HepG2 (cell line): ENCODE data around the gene M1AP. TPM values are rescaled to one million over a fixed set of nuclear protein-coding genes. Genes with fewer than 3 reads are reported as not detected.

Experiments
- ARID2 ChIP-seq: sonication (generic); formaldehyde crosslinking; IDR thresholded peaks from 2 replicates; pipeline ENCODE4 v1.8.1; 2022; ENCODE audit warnings: mild to moderate bottlenecking, missing genetic modification reagents, borderline replicate concordance
- ASH2L ChIP-seq: fragments of 300-600, 200-600 bp; sonication (generic); IDR thresholded peaks from 2 replicates; pipeline ENCODE4 v1.7.0; 2017; ENCODE audit warnings: low read depth, mild to moderate bottlenecking, moderate library complexity, mixed read lengths, low read length; ENCODE audit not compliant: insufficient read length
- ATF2 ChIP-seq: sonication (generic); formaldehyde crosslinking; IDR thresholded peaks from 2 replicates; pipeline ENCODE4 v1.4.0; 2020; ENCODE audit warnings: missing genetic modification reagents
- CEBPG ChIP-seq: IDR thresholded peaks from 2 replicates; pipeline ENCODE4 v1.6.1; 2016
- CHD2 ChIP-seq: IDR thresholded peaks from 2 replicates; pipeline ENCODE4 v1.6.1; 2011; ENCODE audit warnings: low read depth, low read length, improper control_type of control experiment
- ETV6 ChIP-seq: sonication (generic); formaldehyde crosslinking; conservative IDR thresholded peaks from 2 replicates; pipeline ENCODE4 v1.4.0; 2020; ENCODE audit warnings: missing genetic modification reagents
- HMG20B ChIP-seq: conservative IDR thresholded peaks from 2 replicates; pipeline ENCODE4 v1.6.1; 2016; ENCODE audit warnings: missing genetic modification reagents, missing compliant biosample characterization
- NBN ChIP-seq: fragments of 450-650 bp; conservative IDR thresholded peaks from 2 replicates; pipeline ENCODE4 v1.6.1; 2017
- NR1H2 ChIP-seq: sonication (generic); formaldehyde crosslinking; IDR thresholded peaks from 2 replicates; pipeline ENCODE4 v1.8.1; 2022; ENCODE audit warnings: low read depth, missing genetic modification reagents, borderline replicate concordance
- PTBP1 ChIP-seq: fragments of 200-400 bp; formaldehyde crosslinking; IDR thresholded peaks from 2 replicates; pipeline ENCODE4 v1.6.1; 2018; ENCODE audit warnings: low read length, low read depth; ENCODE audit not compliant: poor library complexity, severe bottlenecking
- RNF219 ChIP-seq: sonication (generic); formaldehyde crosslinking; IDR thresholded peaks from 2 replicates; pipeline ENCODE4 v1.5.0; 2020; ENCODE audit warnings: mild to moderate bottlenecking, missing genetic modification reagents
- SMAD1 ChIP-seq: sonication (generic); formaldehyde crosslinking; IDR thresholded peaks from 2 replicates; pipeline ENCODE4 v1.4.0; 2020; ENCODE audit warnings: missing genetic modification reagents, low read depth, mild to moderate bottlenecking, borderline replicate concordance
- TCF12 ChIP-seq, 2 experiments: fragments of 450-650 bp in 1 of 2; sonication (generic) in 1 of 2; formaldehyde crosslinking in 1 of 2; IDR thresholded peaks; 2 replicates each; pipeline versions ENCODE4 v1.6.1 to v1.8.0; 2017 to 2022; ENCODE audit warnings: antibody characterized with exemption in 1 of 2, mild to moderate bottlenecking in 1 of 2, missing genetic modification reagents in 1 of 2, moderate library complexity in 1 of 2
- TRIM24 ChIP-seq: sonication (generic); formaldehyde crosslinking; IDR thresholded peaks from 2 replicates; pipeline ENCODE4 v1.8.0; 2022; ENCODE audit warnings: mild to moderate bottlenecking, missing genetic modification reagents
- YEATS4 ChIP-seq: sonication (generic); formaldehyde crosslinking; IDR thresholded peaks from 2 replicates; pipeline ENCODE4 v1.4.0; 2020; ENCODE audit warnings: missing genetic modification reagents, borderline replicate concordance
- ZFP36L1 ChIP-seq: sonication (generic); formaldehyde crosslinking; IDR thresholded peaks from 2 replicates; pipeline ENCODE4 v1.8.0; 2022; ENCODE audit warnings: mild to moderate bottlenecking, missing genetic modification reagents, moderate library complexity
- ZFY ChIP-seq: sonication (generic); formaldehyde crosslinking; IDR thresholded peaks from 2 replicates; pipeline ENCODE4 v1.4.0; 2020; ENCODE audit warnings: missing genetic modification reagents
- ZNF264 ChIP-seq: sonication (generic); formaldehyde crosslinking; IDR thresholded peaks from 2 replicates; pipeline ENCODE4 v1.4.0; 2020; ENCODE audit warnings: missing genetic modification reagents
- ZNF333 ChIP-seq: sonication (generic); formaldehyde crosslinking; IDR thresholded peaks from 2 replicates; pipeline ENCODE4 v1.4.0; 2020; ENCODE audit warnings: mild to moderate bottlenecking, missing genetic modification reagents, borderline replicate concordance
- ZNF570 ChIP-seq: sonication (generic); formaldehyde crosslinking; IDR thresholded peaks from 2 replicates; pipeline ENCODE4 v1.4.0; 2020; ENCODE audit warnings: mild to moderate bottlenecking, missing genetic modification reagents, borderline replicate concordance
- ZNF850 ChIP-seq: sonication (generic); formaldehyde crosslinking; conservative IDR thresholded peaks from 2 replicates; pipeline ENCODE4 v1.9.0; 2021; ENCODE audit warnings: mild to moderate bottlenecking, missing genetic modification reagents
- polyA plus RNA-seq, 8 experiments: library from polyadenylated mRNA; depleted of rRNA in 3 of 8; stranded (reverse) in 7 of 8; unstranded in 1 of 8; fragments of >200 nt; fragmentation: Illumina TruSeq in 4 of 8; extraction: Trizol in 4 of 8; gene quantifications; 2 replicates each; pipeline versions ENCODE4 v1.2.1 to v1.2.3, GENCODE V29; 2011 to 2016; ENCODE audit warnings: low read depth in 4 of 8, missing spikeins in 1 of 8, mixed read lengths in 1 of 8; ENCODE audit not compliant: insufficient read depth in 1 of 8
- total RNA-seq, 5 experiments: library from RNA; depleted of rRNA; stranded (reverse); fragments of >200 nt; fragmentation: Illumina TruSeq; extraction: Trizol; gene quantifications; 2 replicates each; pipeline ENCODE4 v1.2.3, GENCODE V29; 2016; ENCODE audit warnings: low read depth in 1 of 5
- TF ChIP-seq, protein P1 (sequence below): sonication (generic); formaldehyde crosslinking; IDR thresholded peaks from 2 replicates; pipeline ENCODE4 v1.5.1; 2020; ENCODE audit warnings: mild to moderate bottlenecking, missing genetic modification reagents, moderate library complexity
- TF ChIP-seq, protein P2 (sequence below): fragments of 450-650 bp; IDR thresholded peaks from 2 replicates; pipeline ENCODE4 v1.6.1; 2016

The M1AP gene
- total and polyA plus RNA-seq, 2 of the 13 experiments (the other 11 are each of a cell fraction or from before 2014, with no cell fraction given) = not detected

- TF ChIP-seq CHD2 (no peak), ZFP36L1 (CRISPR knock-in tag) (peak; percentile 29; the same call in 1 of the 2 replicates), ATF2 (peak; percentile 90), SMAD1 (CRISPR knock-in tag) (0 out of 2 replicates have a peak, but pooled peaks have one; percentile 77), YEATS4 (CRISPR knock-in tag) (peak; percentile 87), HMG20B (0 out of 2 replicates have a peak, but pooled peaks have one; percentile 10), CEBPG (CRISPR knock-in tag) (peak; percentile 59; the same call in 1 of the 2 replicates), PTBP1 (no peak), ZNF264 (CRISPR knock-in tag) (no peak), NBN (no peak), ETV6 (CRISPR knock-in tag) (peak; percentile 44; the same call in 1 of the 2 replicates), RNF219 (CRISPR knock-in tag) (no peak), TRIM24 (CRISPR knock-in tag) (no peak), NR1H2 (CRISPR knock-in tag) (no peak), ZNF850 (CRISPR knock-in tag) (no peak), ZNF570 (no peak), ASH2L (peak; percentile 47), ZNF333 (CRISPR knock-in tag) (no peak), ARID2 (CRISPR knock-in tag) (no peak), ZFY (CRISPR knock-in tag) (peak; percentile 48; the same call in 1 of the 2 replicates), TCF12 (IDR thresholded peaks at IDR 0.05) (no peak), TCF12 (CRISPR knock-in tag; IDR thresholded peaks at IDR 0.05) (no peak)
- TF ChIP-seq, protein P1, sequence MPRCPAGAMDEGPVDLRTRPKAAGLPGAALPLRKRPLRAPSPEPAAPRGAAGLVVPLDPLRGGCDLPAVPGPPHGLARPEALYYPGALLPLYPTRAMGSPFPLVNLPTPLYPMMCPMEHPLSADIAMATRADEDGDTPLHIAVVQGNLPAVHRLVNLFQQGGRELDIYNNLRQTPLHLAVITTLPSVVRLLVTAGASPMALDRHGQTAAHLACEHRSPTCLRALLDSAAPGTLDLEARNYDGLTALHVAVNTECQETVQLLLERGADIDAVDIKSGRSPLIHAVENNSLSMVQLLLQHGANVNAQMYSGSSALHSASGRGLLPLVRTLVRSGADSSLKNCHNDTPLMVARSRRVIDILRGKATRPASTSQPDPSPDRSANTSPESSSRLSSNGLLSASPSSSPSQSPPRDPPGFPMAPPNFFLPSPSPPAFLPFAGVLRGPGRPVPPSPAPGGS (CRISPR knock-in tag) = 0 out of 2 replicates have a peak, but pooled peaks have one; percentile 70
- TF ChIP-seq, protein P2, sequence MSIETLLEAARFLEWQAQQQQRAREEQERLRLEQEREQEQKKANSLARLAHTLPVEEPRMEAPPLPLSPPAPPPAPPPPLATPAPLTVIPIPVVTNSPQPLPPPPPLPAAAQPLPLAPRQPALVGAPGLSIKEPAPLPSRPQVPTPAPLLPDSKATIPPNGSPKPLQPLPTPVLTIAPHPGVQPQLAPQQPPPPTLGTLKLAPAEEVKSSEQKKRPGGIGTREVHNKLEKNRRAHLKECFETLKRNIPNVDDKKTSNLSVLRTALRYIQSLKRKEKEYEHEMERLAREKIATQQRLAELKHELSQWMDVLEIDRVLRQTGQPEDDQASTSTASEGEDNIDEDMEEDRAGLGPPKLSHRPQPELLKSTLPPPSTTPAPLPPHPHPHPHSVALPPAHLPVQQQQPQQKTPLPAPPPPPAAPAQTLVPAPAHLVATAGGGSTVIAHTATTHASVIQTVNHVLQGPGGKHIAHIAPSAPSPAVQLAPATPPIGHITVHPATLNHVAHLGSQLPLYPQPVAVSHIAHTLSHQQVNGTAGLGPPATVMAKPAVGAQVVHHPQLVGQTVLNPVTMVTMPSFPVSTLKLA = peak; percentile 40; the same call in 1 of the 2 replicates
Observed at GRCh38 chr2:74525717-74526648, 122.1 kb downstream of the M1AP start, which contains the start of gene DQX1 (continued).
